Panc1 (cell line): ENCODE data around the gene RHBDF2. TPM values are rescaled to one million over a fixed set of nuclear protein-coding genes. Genes with fewer than 3 reads are reported as not detected.
A peak's percentile ranks its signal among the peaks of the same experiment; 100 is the strongest.

Experiments
- ATAC-seq: fragments of 200-7000 bp; cut with Tn5 transposase; 2 replicates; pipeline ENCODE4 v1.9.1; 2020; ENCODE audit warnings: mild to moderate bottlenecking, moderate library complexity
- BruUV-seq: library from RNA; stranded (reverse); fragments of 400-500 nt; replicated peaks from 2 replicates; lab custom pipeline; 2021; lab: Mats Ljungman, UMichigan
- CTCF ChIA-PET: fragments of 300-600 bp; sonication (Branson Sonifier 250); formaldehyde crosslinking; loops from one replicate; lab custom pipeline; 2022; ENCODE audit warnings: antibody characterized with exemption; lab: Charles Lee
- POLR2A ChIA-PET: fragments of 300-600 bp; sonication (Branson Sonifier 250); formaldehyde crosslinking; loops from one replicate; lab custom pipeline; 2022; ENCODE audit warnings: antibody characterized with exemption; lab: Charles Lee
- DNase-seq: peaks from one replicate; pipeline ENCODE4 v3.0.0-alpha.2; 2010; ENCODE audit warnings: low read depth, low spot score
- H3K27ac ChIP-seq: 2 replicates; pipeline ENCODE4 v1.5.1; 2011; ENCODE audit warnings: mild to moderate bottlenecking, low read length, inconsistent platforms
- H3K27me3 ChIP-seq: fragments of 200-500 bp; sonication (Bioruptor generic); 2 replicates; pipeline ENCODE4 v1.6.0; 2014; ENCODE audit warnings: low read length, inconsistent platforms; ENCODE audit not compliant: control insufficient read depth, insufficient read depth
- H3K36me3 ChIP-seq: fragments of 200-500 bp; sonication (Bioruptor generic); 2 replicates; pipeline ENCODE4 v1.5.1; 2014; ENCODE audit warnings: inconsistent platforms, mild to moderate bottlenecking, low read length, moderate library complexity; ENCODE audit not compliant: control insufficient read depth, insufficient read depth
- H3K4me1 ChIP-seq: 2 replicates; pipeline ENCODE4 v1.5.1; 2011; ENCODE audit warnings: inconsistent platforms, mild to moderate bottlenecking, low read length, moderate library complexity; ENCODE audit not compliant: control insufficient read depth, insufficient read depth
- H3K4me3 ChIP-seq, 2 experiments: 2 replicates each; pipeline ENCODE4 v1.5.1; 2011 to 2012; ENCODE audit warnings: low read depth in 2 of 2, low read length in 2 of 2, mild to moderate bottlenecking in 2 of 2, inconsistent platforms in 1 of 2, moderate library complexity in 1 of 2
- H3K9me3 ChIP-seq: fragments of 200-500 bp; sonication (Bioruptor generic); 2 replicates; pipeline ENCODE4 v1.5.1; 2014; ENCODE audit warnings: low read depth, mild to moderate bottlenecking, inconsistent platforms, low read length, moderate library complexity; ENCODE audit not compliant: control insufficient read depth, insufficient read depth
- CTCF ChIP-seq: fragments of 450-650 bp; IDR thresholded peaks from 2 replicates; pipeline ENCODE4 v1.5.1; 2017; ENCODE audit warnings: mild to moderate bottlenecking
- POLR2AphosphoS5 ChIP-seq: IDR thresholded peaks from 2 replicates; pipeline ENCODE4 v1.6.1; 2012; ENCODE audit warnings: mild to moderate bottlenecking, low read depth, low read length, moderate library complexity
- SIN3A ChIP-seq: IDR thresholded peaks from 2 replicates; pipeline ENCODE4 v1.6.1; 2012; ENCODE audit warnings: low read depth, mild to moderate bottlenecking, low read length, moderate library complexity, borderline replicate concordance; ENCODE audit not compliant: insufficient read depth
- TCF7L2 ChIP-seq: IDR thresholded peaks from 2 replicates; pipeline ENCODE4 v1.6.1; 2011; ENCODE audit warnings: mild to moderate bottlenecking, low read depth, low read length, inconsistent platforms
- in situ Hi-C: cut with HindIII; loops from 2 replicates; pipeline ENCODE4 v1.10.0; 2016; ENCODE audit warnings: low sequenced_read_pairs, low pct_unique_long_range_greater_than_20kb
- intact Hi-C: fragments of 100-400 bp; cut with micrococcal nuclease; formaldehyde crosslinking; loops from one replicate; pipeline ENCODE4 v1.10.0; 2022; ENCODE audit not compliant: unreplicated experiment
- total RNA-seq: library from RNA; stranded (reverse); gene quantifications from one replicate; pipeline ENCODE4 v1.2.1, GENCODE V29; 2021; ENCODE audit not compliant: unreplicated experiment
- TF ChIP-seq, protein P1 (sequence below), 2 experiments: IDR thresholded peaks; 2 replicates each; pipeline ENCODE4 v1.6.1; 2011 to 2012; ENCODE audit warnings: low read depth in 2 of 2, control low read depth in 1 of 2, low read length in 1 of 2, mild to moderate bottlenecking in 1 of 2, moderate library complexity in 1 of 2; ENCODE audit not compliant: insufficient read depth in 1 of 2

Gene RHBDF2
- total RNA-seq, 1 experiment from 2014 or later = 67.8 TPM

DNA sequence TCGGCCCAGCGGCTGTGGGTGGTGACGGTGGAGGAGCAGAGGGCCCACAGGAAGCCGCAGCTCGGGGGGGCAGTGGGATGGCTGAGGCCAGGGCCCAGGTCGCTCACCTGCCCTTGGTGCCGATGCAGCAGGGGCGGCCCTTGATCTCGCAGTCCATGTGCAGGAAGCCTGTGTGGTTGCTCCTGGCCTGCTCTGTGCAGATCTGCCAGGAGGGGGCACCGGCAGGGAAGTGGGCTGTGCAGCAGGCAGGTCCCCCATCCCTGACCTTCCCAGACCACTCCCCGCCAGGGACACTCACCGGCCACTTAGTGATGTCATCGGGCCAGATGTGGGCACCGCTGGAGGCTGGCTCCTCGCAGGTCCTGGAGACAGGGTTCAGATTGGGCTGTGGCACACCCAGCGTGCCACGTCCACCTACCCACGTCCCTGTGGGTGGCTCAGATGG, 27.7 kb downstream of the RHBDF2 start:
- Histone ChIP-seq H3K4me3 (no peak overlapping the region), H3K27me3 (no peaks in the 10 kb centered on the region), H3K36me3 (no peaks in the 10 kb centered on the region), H3K9me3 (no peaks in the 10 kb centered on the region), H3K4me1 (no peaks in the 10 kb centered on the region), H3K27ac (no peak overlapping the region)
- intact Hi-C loops (no loop called here), in situ Hi-C loops (no loop called here)
- BruUV-seq = no TSS peak
- DNase-seq (no peak), ATAC-seq (peak; percentile 62)
- ChIA-PET POLR2A (no interaction called here), CTCF (no interaction called here)
- TF ChIP-seq POLR2AphosphoS5 = no peak
- TF ChIP-seq, protein P1, sequence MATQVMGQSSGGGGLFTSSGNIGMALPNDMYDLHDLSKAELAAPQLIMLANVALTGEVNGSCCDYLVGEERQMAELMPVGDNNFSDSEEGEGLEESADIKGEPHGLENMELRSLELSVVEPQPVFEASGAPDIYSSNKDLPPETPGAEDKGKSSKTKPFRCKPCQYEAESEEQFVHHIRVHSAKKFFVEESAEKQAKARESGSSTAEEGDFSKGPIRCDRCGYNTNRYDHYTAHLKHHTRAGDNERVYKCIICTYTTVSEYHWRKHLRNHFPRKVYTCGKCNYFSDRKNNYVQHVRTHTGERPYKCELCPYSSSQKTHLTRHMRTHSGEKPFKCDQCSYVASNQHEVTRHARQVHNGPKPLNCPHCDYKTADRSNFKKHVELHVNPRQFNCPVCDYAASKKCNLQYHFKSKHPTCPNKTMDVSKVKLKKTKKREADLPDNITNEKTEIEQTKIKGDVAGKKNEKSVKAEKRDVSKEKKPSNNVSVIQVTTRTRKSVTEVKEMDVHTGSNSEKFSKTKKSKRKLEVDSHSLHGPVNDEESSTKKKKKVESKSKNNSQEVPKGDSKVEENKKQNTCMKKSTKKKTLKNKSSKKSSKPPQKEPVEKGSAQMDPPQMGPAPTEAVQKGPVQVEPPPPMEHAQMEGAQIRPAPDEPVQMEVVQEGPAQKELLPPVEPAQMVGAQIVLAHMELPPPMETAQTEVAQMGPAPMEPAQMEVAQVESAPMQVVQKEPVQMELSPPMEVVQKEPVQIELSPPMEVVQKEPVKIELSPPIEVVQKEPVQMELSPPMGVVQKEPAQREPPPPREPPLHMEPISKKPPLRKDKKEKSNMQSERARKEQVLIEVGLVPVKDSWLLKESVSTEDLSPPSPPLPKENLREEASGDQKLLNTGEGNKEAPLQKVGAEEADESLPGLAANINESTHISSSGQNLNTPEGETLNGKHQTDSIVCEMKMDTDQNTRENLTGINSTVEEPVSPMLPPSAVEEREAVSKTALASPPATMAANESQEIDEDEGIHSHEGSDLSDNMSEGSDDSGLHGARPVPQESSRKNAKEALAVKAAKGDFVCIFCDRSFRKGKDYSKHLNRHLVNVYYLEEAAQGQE (IDR thresholded peaks at IDR 0.05; ENCODE audit: insufficient read depth in 1 of 2, low read depth in 2 of 2, low read length in 1 of 2) = no peak
- TF ChIP-seq TCF7L2 = no peak
- no peak for TF ChIP-seq SIN3A

DNA sequence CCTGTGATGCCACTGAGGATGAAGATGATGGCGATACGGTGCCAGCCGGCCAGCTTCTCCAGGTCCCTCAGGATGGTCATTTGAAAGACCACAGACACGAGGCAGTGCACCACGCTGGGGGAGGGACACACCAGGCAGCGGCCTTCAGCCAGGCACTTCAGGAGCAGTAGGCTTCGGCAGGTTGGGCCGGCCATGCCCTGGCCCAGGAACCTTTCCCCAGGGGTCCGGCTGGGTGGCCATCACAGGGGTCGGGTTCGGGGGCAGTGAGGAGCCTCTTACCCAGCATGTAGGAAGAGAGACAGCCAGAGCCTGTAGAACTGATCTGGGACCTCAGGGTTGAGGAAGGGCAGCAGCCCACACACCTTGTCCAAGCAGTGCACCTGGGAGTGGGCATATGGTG, 28.5 kb downstream of the RHBDF2 start:
- no TSS peak for BruUV-seq
- in situ Hi-C loops (no loop called here), intact Hi-C loops (no loop called here)
- ATAC-seq = no peak
- H3K9me3 ChIP-seq = no peaks in the 10 kb centered on the region
- H3K27me3 ChIP-seq = no peaks in the 10 kb centered on the region
- no peak for DNase-seq
- CTCF ChIA-PET = no interaction called here
- H3K4me1 ChIP-seq = no peaks in the 10 kb centered on the region
- H3K36me3 ChIP-seq = no peaks in the 10 kb centered on the region
- no peak overlapping the region for H3K27ac ChIP-seq
- no peak overlapping the region for H3K4me3 ChIP-seq
- POLR2A ChIA-PET = no interaction called here
- TF ChIP-seq, protein P1 (IDR thresholded peaks at IDR 0.05; ENCODE audit: insufficient read depth in 1 of 2, low read depth in 2 of 2, low read length in 1 of 2) = no peak
- no peak for TF ChIP-seq SIN3A
- TF ChIP-seq CTCF = no peak
- no peak for TF ChIP-seq TCF7L2
- TF ChIP-seq POLR2AphosphoS5 = no peak
